IMR-90 (cell line): Measurements from ENCODE around the gene TRAPPC12.

Experiments
- MAFK ChIP-seq: IDR thresholded peaks from 2 replicates; pipeline ENCODE4 v1.6.1; 2012; ENCODE audit warnings: low read depth, low read length, improper control_type of control experiment
- MAZ ChIP-seq: IDR thresholded peaks from 2 replicates; pipeline ENCODE4 v1.6.1; 2012; ENCODE audit warnings: low read depth, mild to moderate bottlenecking, low read length, improper control_type of control experiment, moderate library complexity, borderline replicate concordance
- MXI1 ChIP-seq: IDR thresholded peaks from 2 replicates; pipeline ENCODE4 v1.6.1; 2012; ENCODE audit warnings: low read depth, mild to moderate bottlenecking, low read length, moderate library complexity, borderline replicate concordance
- NFE2L2 ChIP-seq: fragments of 150-350 bp; IDR thresholded peaks from 2 replicates; pipeline ENCODE4 v1.6.1; 2016; ENCODE audit warnings: low read depth, mild to moderate bottlenecking, low read length
- POLR2A ChIP-seq: IDR thresholded peaks from 2 replicates; pipeline ENCODE4 v1.6.1; 2012; ENCODE audit warnings: mild to moderate bottlenecking, low read depth, low read length
- RAD21 ChIP-seq: IDR thresholded peaks from 2 replicates; pipeline ENCODE4 v1.6.1; 2012; ENCODE audit warnings: low read length, improper control_type of control experiment
- RFX5 ChIP-seq: IDR thresholded peaks from 2 replicates; pipeline ENCODE4 v1.8.0; 2012; ENCODE audit warnings: low read depth, mild to moderate bottlenecking, low read length, moderate library complexity
- SMC3 ChIP-seq: fragments of 150-350 bp; IDR thresholded peaks from 2 replicates; pipeline ENCODE4 v1.6.1; 2016; ENCODE audit warnings: low read depth, mild to moderate bottlenecking, antibody characterized with exemption, low read length, moderate library complexity
- USF2 ChIP-seq: fragments of 150-350 bp; IDR thresholded peaks from 2 replicates; pipeline ENCODE4 v1.6.1; 2017; ENCODE audit warnings: mild to moderate bottlenecking, antibody characterized with exemption, low read length, low read depth
- TF ChIP-seq, protein P1 (sequence below): conservative IDR thresholded peaks from 2 replicates; pipeline ENCODE4 v1.5.1; 2012; ENCODE audit warnings: mild to moderate bottlenecking, low read depth, low read length, improper control_type of control experiment

DNA sequence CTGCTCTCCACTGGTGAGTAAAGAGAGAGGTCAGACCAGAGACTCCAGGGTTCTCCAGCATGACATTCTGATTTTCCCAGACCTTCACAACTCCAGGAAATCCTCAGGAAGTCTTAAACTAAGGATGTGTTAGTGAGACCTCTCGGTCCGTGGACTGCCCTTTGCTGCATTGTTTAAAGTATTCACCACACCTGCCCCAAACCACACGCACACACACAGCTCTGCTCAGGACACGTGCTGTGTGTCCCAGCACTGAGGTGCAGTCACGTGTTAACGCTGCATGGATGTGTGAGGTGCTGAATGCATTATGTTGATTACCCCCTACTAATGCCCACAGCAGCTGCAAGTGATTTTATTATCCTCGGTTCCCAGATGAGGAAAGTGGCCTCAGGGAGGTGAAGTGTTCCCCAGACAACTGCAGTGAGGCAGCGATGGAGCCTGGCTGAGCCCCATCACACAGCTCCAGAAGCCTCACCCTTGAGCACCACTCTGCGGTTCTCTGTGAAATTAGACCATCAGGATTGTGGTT is 68.4 kb downstream of the TRAPPC12 start:
- TF ChIP-seq USF2, result no peak
- TF ChIP-seq, protein P1, sequence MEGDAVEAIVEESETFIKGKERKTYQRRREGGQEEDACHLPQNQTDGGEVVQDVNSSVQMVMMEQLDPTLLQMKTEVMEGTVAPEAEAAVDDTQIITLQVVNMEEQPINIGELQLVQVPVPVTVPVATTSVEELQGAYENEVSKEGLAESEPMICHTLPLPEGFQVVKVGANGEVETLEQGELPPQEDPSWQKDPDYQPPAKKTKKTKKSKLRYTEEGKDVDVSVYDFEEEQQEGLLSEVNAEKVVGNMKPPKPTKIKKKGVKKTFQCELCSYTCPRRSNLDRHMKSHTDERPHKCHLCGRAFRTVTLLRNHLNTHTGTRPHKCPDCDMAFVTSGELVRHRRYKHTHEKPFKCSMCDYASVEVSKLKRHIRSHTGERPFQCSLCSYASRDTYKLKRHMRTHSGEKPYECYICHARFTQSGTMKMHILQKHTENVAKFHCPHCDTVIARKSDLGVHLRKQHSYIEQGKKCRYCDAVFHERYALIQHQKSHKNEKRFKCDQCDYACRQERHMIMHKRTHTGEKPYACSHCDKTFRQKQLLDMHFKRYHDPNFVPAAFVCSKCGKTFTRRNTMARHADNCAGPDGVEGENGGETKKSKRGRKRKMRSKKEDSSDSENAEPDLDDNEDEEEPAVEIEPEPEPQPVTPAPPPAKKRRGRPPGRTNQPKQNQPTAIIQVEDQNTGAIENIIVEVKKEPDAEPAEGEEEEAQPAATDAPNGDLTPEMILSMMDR, result no peak
- no peak for TF ChIP-seq SMC3
- TF ChIP-seq POLR2A, result no peak
- no peak for TF ChIP-seq MAFK
- TF ChIP-seq RAD21, result no peak
- no peak for TF ChIP-seq MXI1
- TF ChIP-seq MAZ, result no peak
- TF ChIP-seq RFX5, result no peak
- no peak for TF ChIP-seq NFE2L2
